ENCODE measurements around the gene TLN1. TPM values are rescaled to one million over a fixed set of nuclear protein-coding genes. Genes with fewer than 3 reads are reported as not detected.

The TLN1 gene
- total RNA-seq, 1 experiment from 2014 or later: 109 TPM

DNA sequence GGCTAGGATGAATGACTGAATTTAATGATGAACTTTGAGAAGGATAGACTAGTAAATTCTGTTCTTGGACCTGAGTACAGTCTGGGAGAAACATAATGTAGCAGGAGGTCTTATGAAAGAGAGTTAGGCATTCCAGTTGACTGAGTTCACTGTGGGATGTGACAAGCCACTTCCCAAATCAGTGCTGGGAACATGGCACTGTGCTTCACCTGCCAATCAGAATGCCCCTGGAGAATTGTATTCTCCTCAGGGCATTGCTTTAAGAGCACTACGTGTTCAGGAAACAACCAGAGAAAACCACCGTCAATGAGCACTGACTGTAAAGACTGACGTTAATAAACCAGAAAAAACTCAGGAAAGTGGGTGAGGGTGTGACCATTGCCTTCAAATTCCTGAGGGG, 72.7 kb downstream of the TLN1 start:
- TF ChIP-seq JUN (CRISPR knock-in tag; IDR thresholded peaks at IDR 0.05) (no peak), TEAD4 (CRISPR knock-in tag; IDR thresholded peaks at IDR 0.05) (no peak), GTF2I (CRISPR knock-in tag; conservative IDR thresholded peaks at IDR 0.05) (no peak), KAT7 (CRISPR knock-in tag; IDR thresholded peaks at IDR 0.05; ENCODE audit: borderline replicate concordance) (no peak), NR1H2 (CRISPR knock-in tag; IDR thresholded peaks at IDR 0.05) (no peak), CBFB (CRISPR knock-in tag; IDR thresholded peaks at IDR 0.05; ENCODE audit: low read depth) (no peak), SMAD4 (CRISPR knock-in tag; IDR thresholded peaks at IDR 0.05) (no peak), FOXJ3 (CRISPR knock-in tag; IDR thresholded peaks at IDR 0.05; ENCODE audit: borderline replicate concordance) (no peak), MXD4 (CRISPR knock-in tag; IDR thresholded peaks at IDR 0.05; ENCODE audit: borderline replicate concordance) (no peak), SMAD3 (CRISPR knock-in tag; IDR thresholded peaks at IDR 0.05; ENCODE audit: borderline replicate concordance) (no peak), SP1 (CRISPR knock-in tag; conservative IDR thresholded peaks at IDR 0.05) (no peak), ZBTB21 (CRISPR knock-in tag; IDR thresholded peaks at IDR 0.05; ENCODE audit: borderline replicate concordance) (no peak), ESRRA (CRISPR knock-in tag; IDR thresholded peaks at IDR 0.05; ENCODE audit: borderline replicate concordance) (no peak)
- TF ChIP-seq, protein P1, sequence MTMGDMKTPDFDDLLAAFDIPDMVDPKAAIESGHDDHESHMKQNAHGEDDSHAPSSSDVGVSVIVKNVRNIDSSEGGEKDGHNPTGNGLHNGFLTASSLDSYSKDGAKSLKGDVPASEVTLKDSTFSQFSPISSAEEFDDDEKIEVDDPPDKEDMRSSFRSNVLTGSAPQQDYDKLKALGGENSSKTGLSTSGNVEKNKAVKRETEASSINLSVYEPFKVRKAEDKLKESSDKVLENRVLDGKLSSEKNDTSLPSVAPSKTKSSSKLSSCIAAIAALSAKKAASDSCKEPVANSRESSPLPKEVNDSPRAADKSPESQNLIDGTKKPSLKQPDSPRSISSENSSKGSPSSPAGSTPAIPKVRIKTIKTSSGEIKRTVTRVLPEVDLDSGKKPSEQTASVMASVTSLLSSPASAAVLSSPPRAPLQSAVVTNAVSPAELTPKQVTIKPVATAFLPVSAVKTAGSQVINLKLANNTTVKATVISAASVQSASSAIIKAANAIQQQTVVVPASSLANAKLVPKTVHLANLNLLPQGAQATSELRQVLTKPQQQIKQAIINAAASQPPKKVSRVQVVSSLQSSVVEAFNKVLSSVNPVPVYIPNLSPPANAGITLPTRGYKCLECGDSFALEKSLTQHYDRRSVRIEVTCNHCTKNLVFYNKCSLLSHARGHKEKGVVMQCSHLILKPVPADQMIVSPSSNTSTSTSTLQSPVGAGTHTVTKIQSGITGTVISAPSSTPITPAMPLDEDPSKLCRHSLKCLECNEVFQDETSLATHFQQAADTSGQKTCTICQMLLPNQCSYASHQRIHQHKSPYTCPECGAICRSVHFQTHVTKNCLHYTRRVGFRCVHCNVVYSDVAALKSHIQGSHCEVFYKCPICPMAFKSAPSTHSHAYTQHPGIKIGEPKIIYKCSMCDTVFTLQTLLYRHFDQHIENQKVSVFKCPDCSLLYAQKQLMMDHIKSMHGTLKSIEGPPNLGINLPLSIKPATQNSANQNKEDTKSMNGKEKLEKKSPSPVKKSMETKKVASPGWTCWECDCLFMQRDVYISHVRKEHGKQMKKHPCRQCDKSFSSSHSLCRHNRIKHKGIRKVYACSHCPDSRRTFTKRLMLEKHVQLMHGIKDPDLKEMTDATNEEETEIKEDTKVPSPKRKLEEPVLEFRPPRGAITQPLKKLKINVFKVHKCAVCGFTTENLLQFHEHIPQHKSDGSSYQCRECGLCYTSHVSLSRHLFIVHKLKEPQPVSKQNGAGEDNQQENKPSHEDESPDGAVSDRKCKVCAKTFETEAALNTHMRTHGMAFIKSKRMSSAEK (CRISPR knock-in tag; IDR thresholded peaks at IDR 0.05; ENCODE audit: borderline replicate concordance): no peak
- TF ChIP-seq, protein P2, sequence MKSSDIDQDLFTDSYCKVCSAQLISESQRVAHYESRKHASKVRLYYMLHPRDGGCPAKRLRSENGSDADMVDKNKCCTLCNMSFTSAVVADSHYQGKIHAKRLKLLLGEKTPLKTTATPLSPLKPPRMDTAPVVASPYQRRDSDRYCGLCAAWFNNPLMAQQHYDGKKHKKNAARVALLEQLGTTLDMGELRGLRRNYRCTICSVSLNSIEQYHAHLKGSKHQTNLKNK (CRISPR knock-in tag; IDR thresholded peaks at IDR 0.05): no peak
- TF ChIP-seq, protein P3, sequence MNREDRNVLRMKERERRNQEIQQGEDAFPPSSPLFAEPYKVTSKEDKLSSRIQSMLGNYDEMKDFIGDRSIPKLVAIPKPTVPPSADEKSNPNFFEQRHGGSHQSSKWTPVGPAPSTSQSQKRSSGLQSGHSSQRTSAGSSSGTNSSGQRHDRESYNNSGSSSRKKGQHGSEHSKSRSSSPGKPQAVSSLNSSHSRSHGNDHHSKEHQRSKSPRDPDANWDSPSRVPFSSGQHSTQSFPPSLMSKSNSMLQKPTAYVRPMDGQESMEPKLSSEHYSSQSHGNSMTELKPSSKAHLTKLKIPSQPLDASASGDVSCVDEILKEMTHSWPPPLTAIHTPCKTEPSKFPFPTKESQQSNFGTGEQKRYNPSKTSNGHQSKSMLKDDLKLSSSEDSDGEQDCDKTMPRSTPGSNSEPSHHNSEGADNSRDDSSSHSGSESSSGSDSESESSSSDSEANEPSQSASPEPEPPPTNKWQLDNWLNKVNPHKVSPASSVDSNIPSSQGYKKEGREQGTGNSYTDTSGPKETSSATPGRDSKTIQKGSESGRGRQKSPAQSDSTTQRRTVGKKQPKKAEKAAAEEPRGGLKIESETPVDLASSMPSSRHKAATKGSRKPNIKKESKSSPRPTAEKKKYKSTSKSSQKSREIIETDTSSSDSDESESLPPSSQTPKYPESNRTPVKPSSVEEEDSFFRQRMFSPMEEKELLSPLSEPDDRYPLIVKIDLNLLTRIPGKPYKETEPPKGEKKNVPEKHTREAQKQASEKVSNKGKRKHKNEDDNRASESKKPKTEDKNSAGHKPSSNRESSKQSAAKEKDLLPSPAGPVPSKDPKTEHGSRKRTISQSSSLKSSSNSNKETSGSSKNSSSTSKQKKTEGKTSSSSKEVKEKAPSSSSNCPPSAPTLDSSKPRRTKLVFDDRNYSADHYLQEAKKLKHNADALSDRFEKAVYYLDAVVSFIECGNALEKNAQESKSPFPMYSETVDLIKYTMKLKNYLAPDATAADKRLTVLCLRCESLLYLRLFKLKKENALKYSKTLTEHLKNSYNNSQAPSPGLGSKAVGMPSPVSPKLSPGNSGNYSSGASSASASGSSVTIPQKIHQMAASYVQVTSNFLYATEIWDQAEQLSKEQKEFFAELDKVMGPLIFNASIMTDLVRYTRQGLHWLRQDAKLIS (CRISPR knock-in tag; IDR thresholded peaks at IDR 0.05; ENCODE audit: borderline replicate concordance): no peak
- TF ChIP-seq, protein P4, sequence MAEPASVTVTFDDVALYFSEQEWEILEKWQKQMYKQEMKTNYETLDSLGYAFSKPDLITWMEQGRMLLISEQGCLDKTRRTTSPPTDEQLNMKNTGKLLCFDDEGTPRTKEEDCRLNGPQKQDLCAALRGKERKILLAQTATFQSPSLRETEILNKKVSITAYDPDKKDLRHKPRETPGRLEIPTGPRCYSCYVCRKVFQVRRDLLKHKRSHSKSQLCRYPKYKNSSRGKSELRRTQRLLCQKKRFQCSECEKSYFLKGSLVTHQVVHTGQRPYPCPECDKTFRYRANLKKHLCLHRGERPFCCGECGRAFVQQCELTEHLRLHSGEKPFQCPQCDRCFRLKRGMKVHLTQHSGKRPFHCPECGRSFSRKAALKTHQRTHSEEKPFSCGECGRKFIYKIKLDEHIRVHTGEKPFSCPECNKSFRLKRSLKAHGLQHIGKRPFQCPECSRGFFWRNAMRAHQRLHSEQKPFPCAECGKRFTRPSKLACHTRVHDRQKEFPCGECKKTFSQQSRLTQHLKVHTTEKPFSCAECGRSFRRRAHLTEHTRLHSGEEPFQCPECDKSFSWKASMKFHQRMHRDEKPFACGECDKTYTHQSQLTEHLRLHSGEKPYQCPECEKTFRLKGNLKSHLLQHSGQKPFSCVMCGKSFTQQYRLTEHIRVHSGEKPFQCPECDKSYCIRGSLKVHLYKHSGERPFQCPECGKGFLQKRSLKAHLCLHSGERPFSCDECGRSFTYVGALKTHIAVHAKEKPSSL (CRISPR knock-in tag; conservative IDR thresholded peaks at IDR 0.05): no peak
- TF ChIP-seq, protein P5, sequence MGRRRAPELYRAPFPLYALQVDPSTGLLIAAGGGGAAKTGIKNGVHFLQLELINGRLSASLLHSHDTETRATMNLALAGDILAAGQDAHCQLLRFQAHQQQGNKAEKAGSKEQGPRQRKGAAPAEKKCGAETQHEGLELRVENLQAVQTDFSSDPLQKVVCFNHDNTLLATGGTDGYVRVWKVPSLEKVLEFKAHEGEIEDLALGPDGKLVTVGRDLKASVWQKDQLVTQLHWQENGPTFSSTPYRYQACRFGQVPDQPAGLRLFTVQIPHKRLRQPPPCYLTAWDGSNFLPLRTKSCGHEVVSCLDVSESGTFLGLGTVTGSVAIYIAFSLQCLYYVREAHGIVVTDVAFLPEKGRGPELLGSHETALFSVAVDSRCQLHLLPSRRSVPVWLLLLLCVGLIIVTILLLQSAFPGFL (CRISPR knock-in tag; IDR thresholded peaks at IDR 0.05; ENCODE audit: borderline replicate concordance): no peak
- no peaks in the 10 kb centered on the region for H3K9me3 Mint-ChIP-seq
- peak overlapping the region; percentile 85 for H3K4me3 Mint-ChIP-seq
- ATAC-seq (no peak), DNase-seq (ENCODE audit: low spot score) (no peak)
- peaks cover 23% of the 10 kb centered on the region for H3K27me3 Mint-ChIP-seq (ENCODE audit: low read depth)
- peaks cover 35% of the 10 kb centered on the region for H3K4me1 Mint-ChIP-seq
- peaks cover 39% of the 10 kb centered on the region for H3K36me3 Mint-ChIP-seq
- H3K27ac Mint-ChIP-seq: peak overlapping the region; percentile 64
- POLR2A ChIA-PET: interaction anchor here (6.8 kb wide), 1 partner anchor 31 kb away, joined by 38 read pairs; the partner anchor contains the start of gene TPM2
- CTCF ChIA-PET: interaction anchor here (1.0 to 10.2 kb wide), 15 partner anchors 10 to 155 kb away, joined by 3 to 127 read pairs (median 16); partner anchors contain the start of genes CREB3, HINT2, SIT1 and TESK1

Measured in WTC11 (cell line).